ENCODE data around the gene CABLES2.

CABLES2 gene

GRCh38 chr20:62370115-62370806 lies 36.8 kb downstream of the CABLES2 start:
- no peak for DNase-seq (ENCODE audit: low spot score)

- DNase-seq (ENCODE audit: low spot score), result no peak
Observed at GRCh38 chr20:62369815-62370114, 37.3 kb downstream of the CABLES2 start.

- DNase-seq (ENCODE audit: low spot score), result no peak
Observed at GRCh38 chr20:62368976-62369814, 37.9 kb downstream of the CABLES2 start.

GRCh38 chr20:62368392-62368975 lies 38.6 kb downstream of the CABLES2 start:
- DNase-seq (ENCODE audit: low spot score), result no peak

GRCh38 chr20:62367633-62368391 lies 39.3 kb downstream of the CABLES2 start:
- no peak for DNase-seq (ENCODE audit: low spot score)

- no peak for DNase-seq (ENCODE audit: low spot score)
Observed at GRCh38 chr20:62367136-62367632, 39.9 kb downstream of the CABLES2 start, which contains the start of gene LAMA5. LAMA5 (minus strand) TSS chr20:62367312; CDS start chr20:62367245, 67 bp downstream.

- no peak for DNase-seq (ENCODE audit: low spot score)
Observed at GRCh38 chr20:62366370-62367135, 40.5 kb downstream of the CABLES2 start.

- DNase-seq (ENCODE audit: low spot score), result no peak
Observed at GRCh38 chr20:62365814-62366369, 41.2 kb downstream of the CABLES2 start.

- DNase-seq (ENCODE audit: low spot score), result no peak
Observed at GRCh38 chr20:62364911-62365736, 42.0 kb downstream of the CABLES2 start.

- no peak for DNase-seq (ENCODE audit: low spot score)
Observed at GRCh38 chr20:62363920-62364851, 42.9 kb downstream of the CABLES2 start.

- no peak for DNase-seq (ENCODE audit: low spot score)
Observed at GRCh38 chr20:62362991-62363919, 43.8 kb downstream of the CABLES2 start.

- DNase-seq (ENCODE audit: low spot score), result no peak
Observed at GRCh38 chr20:62362590-62362940, 44.5 kb downstream of the CABLES2 start.

- no peak for DNase-seq (ENCODE audit: low spot score)
Observed at GRCh38 chr20:62361799-62362589, 45.1 kb downstream of the CABLES2 start.

GRCh38 chr20:62360854-62361798 lies 46.0 kb downstream of the CABLES2 start:
- no peak for DNase-seq (ENCODE audit: low spot score)

GRCh38 chr20:62359491-62360121 lies 47.5 kb downstream of the CABLES2 start:
- DNase-seq (ENCODE audit: low spot score), result no peak

Measured in CD4-positive, alpha-beta T cell treated with Interleukin-2 at 100 ng/mL for 4 hours (primary cell).